Measurements from ENCODE around the gene FHOD3.

The FHOD3 gene

GRCh38 chr18:36661999-36662398 is 364.5 kb downstream of the FHOD3 start:
- DNase-seq: no peak
- TF ChIP-seq EZH2phosphoT487 (IDR thresholded peaks at IDR 0.05; ENCODE audit: low read length): no peak
- no peak for TF ChIP-seq EZH2 (optimal IDR thresholded peaks at IDR 0.05; ENCODE audit: low read depth, low read length)
- no peak for TF ChIP-seq CTCF (IDR thresholded peaks at IDR 0.05; ENCODE audit: low read length)
- H3K36me3 ChIP-seq (replicated peaks; ENCODE audit: insufficient read depth, low read length): no peaks in the 10 kb centered on the region

GRCh38 chr18:36663312-36663711 is 365.8 kb downstream of the FHOD3 start:
- Histone ChIP-seq H3K9me2 (replicated peaks; ENCODE audit: insufficient read depth, low read length) (no peaks in the 10 kb centered on the region), H3K9me3 (replicated peaks; ENCODE audit: insufficient read depth, low read length) (no peaks in the 10 kb centered on the region), H3K27ac (ENCODE audit: low read length) (no peak overlapping the region), H3K36me3 (replicated peaks; ENCODE audit: insufficient read depth, low read length) (no peaks in the 10 kb centered on the region), H3K4me3 (ENCODE audit: low read length) (no peak overlapping the region), H3K4me2 (ENCODE audit: low read depth, low read length) (no peak overlapping the region), H3K79me2 (ENCODE audit: low read length) (no peaks in the 10 kb centered on the region), H3K9ac (ENCODE audit: low read length) (no peak overlapping the region), H2AFZ (ENCODE audit: low read length) (no peak overlapping the region), H3K4me1 (ENCODE audit: low read length) (no peaks in the 10 kb centered on the region), H3F3A (ENCODE audit: insufficient read depth, low read length) (no peaks in the 10 kb centered on the region), H4K20me1 (ENCODE audit: insufficient read depth, low read length) (no peaks in the 10 kb centered on the region), H3K27me3 (replicated peaks; ENCODE audit: insufficient read depth, low read length) (no peaks in the 10 kb centered on the region)
- no peak for DNase-seq
- TF ChIP-seq EZH2phosphoT487 (IDR thresholded peaks at IDR 0.05; ENCODE audit: low read length) (no peak), EZH2 (optimal IDR thresholded peaks at IDR 0.05; ENCODE audit: low read depth, low read length) (no peak), CTCF (IDR thresholded peaks at IDR 0.05; ENCODE audit: low read length) (no peak)

More at GRCh38 chr18:36661999-36662398, 364.5 kb downstream of the FHOD3 start:
- no peaks in the 10 kb centered on the region for H3K4me1 ChIP-seq (ENCODE audit: low read length)
- no peak overlapping the region for H3K4me2 ChIP-seq (ENCODE audit: low read depth, low read length)
- H3F3A ChIP-seq (ENCODE audit: insufficient read depth, low read length): no peaks in the 10 kb centered on the region
- H3K27me3 ChIP-seq (replicated peaks; ENCODE audit: insufficient read depth, low read length): no peaks in the 10 kb centered on the region
- no peak overlapping the region for H2AFZ ChIP-seq (ENCODE audit: low read length)
- H3K27ac ChIP-seq (ENCODE audit: low read length): no peak overlapping the region
- H3K9me2 ChIP-seq (replicated peaks; ENCODE audit: insufficient read depth, low read length): no peaks in the 10 kb centered on the region
- H3K9ac ChIP-seq (ENCODE audit: low read length): no peak overlapping the region
- no peak overlapping the region for H3K4me3 ChIP-seq (ENCODE audit: low read length)
- H3K79me2 ChIP-seq (ENCODE audit: low read length): no peaks in the 10 kb centered on the region
- no peaks in the 10 kb centered on the region for H4K20me1 ChIP-seq (ENCODE audit: insufficient read depth, low read length)
- H3K9me3 ChIP-seq (replicated peaks; ENCODE audit: insufficient read depth, low read length): no peaks in the 10 kb centered on the region

- H4K20me1 ChIP-seq (ENCODE audit: insufficient read depth, low read length): no peaks in the 10 kb centered on the region
- H3K9me3 ChIP-seq (replicated peaks; ENCODE audit: insufficient read depth, low read length): no peaks in the 10 kb centered on the region
- H3K27me3 ChIP-seq (replicated peaks; ENCODE audit: insufficient read depth, low read length): no peaks in the 10 kb centered on the region
- H3K27ac ChIP-seq (ENCODE audit: low read length): no peak overlapping the region
- no peak overlapping the region for H3K4me3 ChIP-seq (ENCODE audit: low read length)
- no peak overlapping the region for H3K4me2 ChIP-seq (ENCODE audit: low read depth, low read length)
- 0 out of 2 replicates have a peak, but pooled peaks cover 1% of the 10 kb centered on the region for H3K4me1 ChIP-seq (ENCODE audit: low read length)
- H3F3A ChIP-seq (ENCODE audit: insufficient read depth, low read length): no peaks in the 10 kb centered on the region
- H3K36me3 ChIP-seq (replicated peaks; ENCODE audit: insufficient read depth, low read length): no peaks in the 10 kb centered on the region
- H2AFZ ChIP-seq (ENCODE audit: low read length): no peak overlapping the region
- no peak overlapping the region for H3K9ac ChIP-seq (ENCODE audit: low read length)
- TF ChIP-seq EZH2phosphoT487 (IDR thresholded peaks at IDR 0.05; ENCODE audit: low read length): no peak
- no peak for TF ChIP-seq CTCF (IDR thresholded peaks at IDR 0.05; ENCODE audit: low read length)
- TF ChIP-seq EZH2 (optimal IDR thresholded peaks at IDR 0.05; ENCODE audit: low read depth, low read length): no peak
- no peaks in the 10 kb centered on the region for H3K9me2 ChIP-seq (replicated peaks; ENCODE audit: insufficient read depth, low read length)
- no peak for DNase-seq
- H3K79me2 ChIP-seq (ENCODE audit: low read length): no peaks in the 10 kb centered on the region
These were observed 368.4 kb downstream of the FHOD3 start for GRCh38 chr18:36665952-36666351.

Data from MM.1S (cell line).